HAP-1 (cell line): ENCODE results near the gene STARD5.

Experiments used
- DNase-seq, 2 experiments: peaks; one replicate each; pipeline ENCODE4 v3.0.0-alpha.2; 2016 to 2020; ENCODE audit warnings: low spot score in 2 of 2
- H3K27me3 ChIP-seq: fragments of 250-450 bp; sonication (Bioruptor Pico); 2 replicates; pipeline ENCODE4 v1.5.1; 2020; ENCODE audit warnings: low read depth, mild to moderate bottlenecking, moderate library complexity
- H3K36me3 ChIP-seq: fragments of 250-450 bp; sonication (Bioruptor Pico); replicated peaks from 2 replicates; pipeline ENCODE4 v1.5.1; 2020; ENCODE audit warnings: mild to moderate bottlenecking
- H3K4me1 ChIP-seq: fragments of 250-450 bp; sonication (Bioruptor Pico); 2 replicates; pipeline ENCODE4 v1.5.1; 2020; ENCODE audit warnings: mild to moderate bottlenecking
- H3K4me3 ChIP-seq: fragments of 250-450 bp; sonication (Bioruptor Pico); 2 replicates; pipeline ENCODE4 v1.5.1; 2020; ENCODE audit warnings: mild to moderate bottlenecking, moderate library complexity
- H3K9me3 ChIP-seq: fragments of 250-450 bp; sonication (Bioruptor Pico); 2 replicates; pipeline ENCODE4 v1.5.1; 2020; ENCODE audit warnings: mild to moderate bottlenecking, moderate library complexity
- in situ Hi-C: fragments of 300-500 bp; cut with MboI; formaldehyde crosslinking; loops from 3 replicates; pipeline ENCODE4 v1.14.3; 2020; ENCODE audit warnings: low sequenced_read_pairs, inconsistent platforms, mixed read lengths

STARD5 gene

GRCh38 chr15:81276967-81277366 is 47.0 kb downstream of the STARD5 start:
- H3K36me3 ChIP-seq = no peaks in the 10 kb centered on the region
- no peaks in the 10 kb centered on the region for H3K4me1 ChIP-seq
- no peak overlapping the region for H3K4me3 ChIP-seq
- peaks cover 30% of the 10 kb centered on the region for H3K27me3 ChIP-seq
- in situ Hi-C loops = loop anchor here (5.0 kb wide), 1 partner anchor 125 kb away; no protein-coding TSS in a partner anchor
- no peaks in the 10 kb centered on the region for H3K9me3 ChIP-seq
- DNase-seq = no peak

GRCh38 chr15:81275711-81276392 is 48.1 kb downstream of the STARD5 start:
- no peaks in the 10 kb centered on the region for H3K36me3 ChIP-seq
- peaks cover 5% of the 10 kb centered on the region for H3K4me1 ChIP-seq
- in situ Hi-C loops = loop anchor here (5.0 kb wide), 1 partner anchor 126 kb away; no protein-coding TSS in a partner anchor
- DNase-seq = no peak
- H3K27me3 ChIP-seq = peaks cover 28% of the 10 kb centered on the region
- H3K9me3 ChIP-seq = no peaks in the 10 kb centered on the region
- no peak overlapping the region for H3K4me3 ChIP-seq

GRCh38 chr15:81274931-81275707 is 48.8 kb downstream of the STARD5 start:
- Histone ChIP-seq H3K4me1 (peaks cover 10% of the 10 kb centered on the region), H3K36me3 (no peaks in the 10 kb centered on the region), H3K9me3 (no peaks in the 10 kb centered on the region), H3K27me3 (peaks cover 24% of the 10 kb centered on the region), H3K4me3 (no peak overlapping the region)
- in situ Hi-C loops = loop anchor here (5.0 kb wide), 1 partner anchor 127 kb away; no protein-coding TSS in a partner anchor
- DNase-seq = peak; percentile 91 to 95

GRCh38 chr15:81274255-81274654 is 49.7 kb downstream of the STARD5 start:
- no peak overlapping the region for H3K4me3 ChIP-seq
- in situ Hi-C loops = no loop called here
- peaks cover 30% of the 10 kb centered on the region for H3K27me3 ChIP-seq
- no peaks in the 10 kb centered on the region for H3K36me3 ChIP-seq
- peaks cover 10% of the 10 kb centered on the region for H3K4me1 ChIP-seq
- no peak for DNase-seq
- no peaks in the 10 kb centered on the region for H3K9me3 ChIP-seq

- in situ Hi-C loops = no loop called here
- DNase-seq = no peak
- peaks cover 10% of the 10 kb centered on the region for H3K4me1 ChIP-seq
- no peak overlapping the region for H3K4me3 ChIP-seq
- no peaks in the 10 kb centered on the region for H3K36me3 ChIP-seq
- no peaks in the 10 kb centered on the region for H3K9me3 ChIP-seq
- H3K27me3 ChIP-seq = peaks cover 32% of the 10 kb centered on the region
These were observed 50.1 kb downstream of the STARD5 start for GRCh38 chr15:81273855-81274254.

- no peaks in the 10 kb centered on the region for H3K36me3 ChIP-seq
- H3K4me1 ChIP-seq = peaks cover 10% of the 10 kb centered on the region
- no peak overlapping the region for H3K4me3 ChIP-seq
- no peak for DNase-seq
- in situ Hi-C loops = no loop called here
- H3K9me3 ChIP-seq = no peaks in the 10 kb centered on the region
- peaks cover 39% of the 10 kb centered on the region for H3K27me3 ChIP-seq
These were observed 50.7 kb downstream of the STARD5 start for GRCh38 chr15:81273200-81273599.

- in situ Hi-C loops = no loop called here
- H3K36me3 ChIP-seq = no peaks in the 10 kb centered on the region
- no peak for DNase-seq
- peaks cover 10% of the 10 kb centered on the region for H3K4me1 ChIP-seq
- no peaks in the 10 kb centered on the region for H3K9me3 ChIP-seq
- no peak overlapping the region for H3K4me3 ChIP-seq
- H3K27me3 ChIP-seq = peaks cover 46% of the 10 kb centered on the region
These were observed 51.9 kb downstream of the STARD5 start for GRCh38 chr15:81271761-81272644.

GRCh38 chr15:81270781-81271491 is 53.0 kb downstream of the STARD5 start:
- in situ Hi-C loops = no loop called here
- Histone ChIP-seq H3K36me3 (no peaks in the 10 kb centered on the region), H3K4me1 (peaks cover 14% of the 10 kb centered on the region), H3K9me3 (no peaks in the 10 kb centered on the region), H3K4me3 (no peak overlapping the region), H3K27me3 (peaks cover 48% of the 10 kb centered on the region)
- peak; percentile 93 to 100 for DNase-seq

GRCh38 chr15:81270188-81270587 is 53.8 kb downstream of the STARD5 start:
- H3K4me1 ChIP-seq = peaks cover 18% of the 10 kb centered on the region
- no peak overlapping the region for H3K4me3 ChIP-seq
- in situ Hi-C loops = no loop called here
- H3K27me3 ChIP-seq = peaks cover 52% of the 10 kb centered on the region
- no peaks in the 10 kb centered on the region for H3K9me3 ChIP-seq
- no peak for DNase-seq
- H3K36me3 ChIP-seq = no peaks in the 10 kb centered on the region

- H3K27me3 ChIP-seq = peaks cover 58% of the 10 kb centered on the region
- in situ Hi-C loops = loop anchor here (5.0 kb wide), 4 partner anchors 112 to 812 kb away; no protein-coding TSS in a partner anchor
These were observed 54.9 kb downstream of the STARD5 start for GRCh38 chr15:81268881-81269601.

GRCh38 chr15:81268340-81268739 is 55.6 kb downstream of the STARD5 start:
- in situ Hi-C loops = loop anchor here (5.0 kb wide), 4 partner anchors 111 to 811 kb away; no protein-coding TSS in a partner anchor
- Histone ChIP-seq H3K36me3 (no peaks in the 10 kb centered on the region), H3K4me3 (no peak overlapping the region), H3K4me1 (peaks cover 18% of the 10 kb centered on the region), H3K9me3 (no peaks in the 10 kb centered on the region), H3K27me3 (peaks cover 58% of the 10 kb centered on the region)
- DNase-seq = no peak

More at GRCh38 chr15:81268881-81269601, 54.9 kb downstream of the STARD5 start:
- H3K36me3 ChIP-seq = no peaks in the 10 kb centered on the region
- no peak overlapping the region for H3K4me3 ChIP-seq
- H3K4me1 ChIP-seq = peaks cover 18% of the 10 kb centered on the region
- DNase-seq = no peak
- H3K9me3 ChIP-seq = no peaks in the 10 kb centered on the region

GRCh38 chr15:81265944-81266775 is 57.8 kb downstream of the STARD5 start:
- Histone ChIP-seq H3K27me3 (peaks cover 58% of the 10 kb centered on the region), H3K4me1 (peaks cover 13% of the 10 kb centered on the region), H3K36me3 (no peaks in the 10 kb centered on the region), H3K4me3 (no peak overlapping the region), H3K9me3 (no peaks in the 10 kb centered on the region)
- peak; percentile 95 to 97 for DNase-seq
- in situ Hi-C loops = loop anchor here (5.0 kb wide), 4 partner anchors 109 to 809 kb away; no protein-coding TSS in a partner anchor
